GM06990 (cell line): ENCODE measurements around the gene ROPN1L.
"Not testable (repeated sequence)": the region's sequence is repeated elsewhere in the genome, so short reads cannot be mapped to it uniquely, and the experiment has no call there.

Source experiments
- DNase-seq: peaks from one replicate; pipeline ENCODE4 v3.0.0-alpha.2; 2011; ENCODE audit not compliant: insufficient read length; ENCODE audit errors: extremely low read depth
- H3K27me3 ChIP-seq: replicated peaks from 2 replicates; pipeline ENCODE4 v1.6.0; 2011; ENCODE audit warnings: low read length; ENCODE audit not compliant: control insufficient read depth, insufficient read depth
- H3K36me3 ChIP-seq: 2 replicates; pipeline ENCODE4 v1.5.1; 2011; ENCODE audit warnings: low read length; ENCODE audit not compliant: control insufficient read depth, insufficient read depth
- H3K4me3 ChIP-seq: replicated peaks from 2 replicates; pipeline ENCODE4 v1.5.1; 2011; ENCODE audit warnings: low read depth, mild to moderate bottlenecking, control low read depth, low read length
- CTCF ChIP-seq: IDR thresholded peaks from 2 replicates; pipeline ENCODE4 v1.5.1; 2011; ENCODE audit warnings: low read length, control low read depth, mild to moderate bottlenecking, inconsistent platforms; ENCODE audit not compliant: insufficient read depth, poor library complexity, severe bottlenecking

ROPN1L gene

GRCh38 chr5:10441083-10441991 lies at the start of gene ROPN1L:
Gene ROPN1L (plus strand): TSS chr5:10441879. CDS start chr5:10442168, 289 bp downstream.
- Histone ChIP-seq H3K27me3 (no peaks in the 10 kb centered on the region), H3K36me3 (no peaks in the 10 kb centered on the region), H3K4me3 (peak within 1 kb of the TSS; percentile 67)
- no peak for TF ChIP-seq CTCF
- DNase-seq, result peak; percentile 90

- not testable (repeated sequence) for DNase-seq, H3K27me3 ChIP-seq
These were observed 48.9 kb upstream of the ROPN1L start for GRCh38 chr5:10392567-10393328.

DNA sequence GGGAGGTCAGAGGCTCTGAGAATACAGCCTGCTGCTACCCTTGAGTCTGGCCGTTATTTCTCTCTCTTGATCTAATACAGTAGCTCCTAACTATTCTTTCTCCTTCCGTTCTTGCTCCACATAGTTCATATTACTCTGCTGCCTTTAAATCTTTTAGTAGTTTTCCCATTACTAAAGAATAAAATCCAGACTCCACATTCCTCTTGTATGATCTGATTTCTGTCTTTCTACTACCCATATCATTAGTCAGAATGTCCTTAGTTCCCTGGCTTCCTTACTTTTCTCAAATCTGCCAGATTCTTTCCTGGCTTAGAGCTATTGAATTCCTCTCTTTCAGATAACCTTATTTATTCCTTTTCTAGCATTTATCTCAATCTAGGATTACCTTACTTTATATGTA lies 48.2 kb upstream of the ROPN1L start:
- TF ChIP-seq CTCF, result no peak
- Histone ChIP-seq H3K36me3 (peaks cover 17% of the 10 kb centered on the region), H3K27me3 (no peaks in the 10 kb centered on the region), H3K4me3 (no peak overlapping the region)
- DNase-seq, result no peak

More at GRCh38 chr5:10392567-10393328, 48.9 kb upstream of the ROPN1L start:
- peaks cover 18% of the 10 kb centered on the region for H3K36me3 ChIP-seq
- not testable (repeated sequence) for H3K4me3 ChIP-seq

- TF ChIP-seq CTCF, result no peak
- Histone ChIP-seq H3K27me3 (no peaks in the 10 kb centered on the region), H3K36me3 (peaks cover 11% of the 10 kb centered on the region), H3K4me3 (no peak overlapping the region)
- no peak for DNase-seq
These were observed 45.1 kb upstream of the ROPN1L start for GRCh38 chr5:10396552-10396951.

DNA sequence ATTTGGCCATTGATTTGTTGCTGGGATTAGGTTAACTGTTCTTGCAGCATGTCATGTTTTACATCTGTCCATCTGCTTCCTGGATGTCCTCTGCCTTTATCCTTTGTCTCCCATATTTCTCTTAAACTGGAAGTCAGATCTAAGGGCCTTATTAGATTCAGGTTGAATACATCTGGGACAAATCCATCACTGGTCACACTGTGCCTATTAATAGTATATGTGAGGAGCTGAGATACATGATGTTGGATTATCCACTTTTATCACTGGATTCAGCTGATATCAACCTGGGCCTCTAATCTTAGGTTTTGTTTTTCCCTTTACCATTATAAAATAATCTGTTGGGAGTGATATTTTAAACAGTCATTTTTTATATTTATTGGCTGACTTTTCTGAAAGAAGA lies 41.8 kb upstream of the ROPN1L start:
- Histone ChIP-seq H3K27me3 (no peaks in the 10 kb centered on the region), H3K4me3 (no peak overlapping the region), H3K36me3 (peaks cover 6% of the 10 kb centered on the region)
- no peak for TF ChIP-seq CTCF
- DNase-seq, result no peak

DNA sequence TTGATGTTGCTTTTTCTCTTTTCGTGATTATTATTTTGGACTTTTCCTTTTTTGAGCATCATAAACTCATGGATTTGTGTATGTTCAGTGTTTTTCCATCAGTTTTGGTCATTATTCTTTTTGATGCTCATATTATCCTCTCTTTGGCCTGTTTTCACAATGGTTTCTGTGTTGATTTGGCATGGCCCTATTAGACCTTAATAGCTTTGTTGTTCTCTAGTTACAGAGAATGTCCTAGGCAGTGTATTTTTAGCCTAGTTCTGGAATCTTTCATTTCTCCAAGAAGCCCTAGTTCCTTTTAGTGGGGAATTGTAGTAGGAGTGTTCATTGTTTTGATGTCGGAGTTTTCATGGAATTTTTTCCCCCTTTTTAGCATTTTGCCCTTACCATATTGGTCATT lies 41.3 kb upstream of the ROPN1L start:
- no peak overlapping the region for H3K4me3 ChIP-seq
- no peak for DNase-seq
- H3K36me3 ChIP-seq, result peaks cover 6% of the 10 kb centered on the region
- no peak for TF ChIP-seq CTCF
- H3K27me3 ChIP-seq, result no peaks in the 10 kb centered on the region
